Measurements from ENCODE around the gene ITGB8.

- TF ChIP-seq POLR2A (IDR thresholded peaks at IDR 0.05; ENCODE audit: low read length) (no peak), GATA1 (IDR thresholded peaks at IDR 0.05; ENCODE audit: low read depth, low read length) (no peak)
Observed at GRCh38 chr7:20284771-20285143, 45.9 kb upstream of the ITGB8 start.
